Neural cell (in vitro differentiated cells): ENCODE data around the gene NOPCHAP1. TPM values are rescaled to one million over a fixed set of nuclear protein-coding genes. Genes with fewer than 3 reads are reported as not detected.

Source experiments
- H2AFZ ChIP-seq: fragments of 200-600, 300-800 bp; sonication (generic), shearing (Covaris generic); 2 replicates; pipeline ENCODE4 v1.6.0; 2014; ENCODE audit warnings: low read depth, mild to moderate bottlenecking, antibody characterized with exemption, low read length, moderate library complexity
- H3F3A ChIP-seq: fragments of 200-600 bp; shearing (Covaris generic); 2 replicates; pipeline ENCODE4 v1.6.1; 2016; ENCODE audit warnings: mild to moderate bottlenecking, moderate library complexity, mixed read lengths, antibody characterized with exemption, low read length; ENCODE audit not compliant: insufficient read depth, poor library complexity, severe bottlenecking
- H3K27ac ChIP-seq: fragments of 200-600, 300-800 bp; sonication (generic), shearing (Covaris generic); 2 replicates; pipeline ENCODE4 v1.5.1; 2014; ENCODE audit warnings: mild to moderate bottlenecking, low read length, moderate library complexity
- H3K27me3 ChIP-seq: fragments of 300-800, 200-600 bp; sonication (generic), shearing (Covaris generic); 2 replicates; pipeline ENCODE4 v1.6.0; 2014; ENCODE audit warnings: mild to moderate bottlenecking, low read depth, low read length, moderate library complexity; ENCODE audit not compliant: insufficient read depth
- H3K36me3 ChIP-seq: fragments of 300-800, 200-600 bp; sonication (generic), shearing (Covaris generic); 2 replicates; pipeline ENCODE4 v1.5.1; 2014; ENCODE audit warnings: mild to moderate bottlenecking, antibody characterized with exemption, low read length, moderate library complexity; ENCODE audit not compliant: insufficient read depth
- H3K4me2 ChIP-seq: fragments of 300-800, 200-600 bp; sonication (generic), shearing (Covaris generic); 2 replicates; pipeline ENCODE4 v1.6.0; 2014; ENCODE audit warnings: mild to moderate bottlenecking, low read length
- H3K4me3 ChIP-seq: fragments of 300-800, 200-600 bp; sonication (generic), shearing (Covaris generic); 2 replicates; pipeline ENCODE4 v1.5.1; 2014; ENCODE audit warnings: mild to moderate bottlenecking, low read length, moderate library complexity
- H3K79me2 ChIP-seq: fragments of 200-600 bp; shearing (Covaris generic); replicated peaks from 2 replicates; pipeline ENCODE4 v1.6.0; 2014; ENCODE audit warnings: mild to moderate bottlenecking, low read length, moderate library complexity; ENCODE audit not compliant: insufficient read depth
- H3K9ac ChIP-seq: fragments of 300-800, 200-600 bp; sonication (generic), shearing (Covaris generic); 2 replicates; pipeline ENCODE4 v1.6.1; 2016; ENCODE audit warnings: mild to moderate bottlenecking, low read length, mixed read lengths
- H3K9me2 ChIP-seq: fragments of 200-600 bp; shearing (Covaris generic); 2 replicates; pipeline ENCODE4 v1.6.1; 2016; ENCODE audit warnings: mild to moderate bottlenecking, low read length, mixed read lengths; ENCODE audit not compliant: insufficient read depth
- H3K9me3 ChIP-seq: fragments of 200-600, 300-800 bp; sonication (generic), shearing (Covaris generic); 2 replicates; pipeline ENCODE4 v1.6.1; 2016; ENCODE audit warnings: mild to moderate bottlenecking, mixed run types, low read length, moderate library complexity, mixed read lengths
- H4K20me1 ChIP-seq: fragments of 200-600 bp; shearing (Covaris generic); 2 replicates; pipeline ENCODE4 v1.6.1; 2016; ENCODE audit warnings: mild to moderate bottlenecking, mixed run types; ENCODE audit not compliant: insufficient read depth
- EP300 ChIP-seq: fragments of 450-650 bp; conservative IDR thresholded peaks from 2 replicates; pipeline ENCODE4 v1.6.1; 2014; ENCODE audit warnings: antibody characterized with exemption, mild to moderate bottlenecking, moderate library complexity; ENCODE audit not compliant: poor library complexity, severe bottlenecking
- EZH2 ChIP-seq: fragments of 200-600, 300-800 bp; shearing (Covaris generic), sonication (generic); IDR thresholded peaks from 2 replicates; pipeline ENCODE4 v1.6.1; 2014; ENCODE audit warnings: antibody characterized with exemption, low read length, borderline replicate concordance, mild to moderate bottlenecking; ENCODE audit not compliant: insufficient read depth, poor library complexity, severe bottlenecking
- MXI1 ChIP-seq: fragments of 450-650 bp; conservative IDR thresholded peaks from 2 replicates; pipeline ENCODE4 v1.6.1; 2014; ENCODE audit warnings: antibody characterized with exemption, mild to moderate bottlenecking; ENCODE audit not compliant: poor library complexity, severe bottlenecking
- POLR2AphosphoS5 ChIP-seq: IDR thresholded peaks from 2 replicates; pipeline ENCODE4 v1.6.1; 2012
- RAD21 ChIP-seq: fragments of 450-650 bp; conservative IDR thresholded peaks from 2 replicates; pipeline ENCODE4 v1.6.1; 2014; ENCODE audit warnings: antibody characterized with exemption, mild to moderate bottlenecking, moderate library complexity
- REST ChIP-seq: IDR thresholded peaks from 2 replicates; pipeline ENCODE4 v1.6.1; 2012; ENCODE audit warnings: borderline replicate concordance
- SMC3 ChIP-seq: fragments of 450-650 bp; conservative IDR thresholded peaks from 2 replicates; pipeline ENCODE4 v1.6.1; 2014; ENCODE audit warnings: antibody characterized with exemption, mild to moderate bottlenecking, moderate library complexity; ENCODE audit not compliant: poor library complexity
- TAF1 ChIP-seq: IDR thresholded peaks from 2 replicates; pipeline ENCODE4 v1.6.1; 2012; ENCODE audit warnings: low read depth
- polyA plus RNA-seq: library from polyadenylated mRNA; depleted of rRNA; stranded (reverse); fragments of >200 nt; gene quantifications from 2 replicates; pipeline ENCODE4 v1.2.3, GENCODE V29; 2014
- TF ChIP-seq, protein P1 (sequence below): fragments of 450-650 bp; IDR thresholded peaks from 2 replicates; pipeline ENCODE4 v1.5.1; 2014; ENCODE audit warnings: antibody characterized with exemption, mild to moderate bottlenecking, moderate library complexity; ENCODE audit not compliant: poor library complexity, severe bottlenecking

Gene NOPCHAP1
- polyA plus RNA-seq, 1 donor from 2014 or later: 12.0 TPM

DNA sequence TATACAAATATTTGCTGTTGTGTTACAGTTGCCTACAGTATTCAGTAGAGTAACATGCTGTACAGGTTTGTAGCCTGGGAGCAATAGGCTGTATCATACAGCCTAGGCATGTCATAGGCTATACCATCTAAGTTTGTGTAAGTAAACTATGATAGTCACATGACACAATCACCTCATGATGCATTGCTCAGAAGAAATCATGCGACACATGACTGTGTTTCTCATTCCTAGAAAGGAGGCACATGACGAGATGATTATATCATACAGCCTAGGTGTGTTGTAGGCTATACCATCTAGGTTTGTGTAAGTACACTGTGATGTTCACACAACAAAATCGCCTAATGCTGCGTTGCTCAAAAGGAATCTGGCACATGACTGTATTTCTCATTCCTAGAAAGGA lies 31.9 kb downstream of the NOPCHAP1 start:
- no peaks in the 10 kb centered on the region for H4K20me1 ChIP-seq
- no peak overlapping the region for H3K9ac ChIP-seq
- H3K4me2 ChIP-seq: no peak overlapping the region
- no peaks in the 10 kb centered on the region for H3F3A ChIP-seq
- no peaks in the 10 kb centered on the region for H3K79me2 ChIP-seq
- no peaks in the 10 kb centered on the region for H3K9me3 ChIP-seq
- no peaks in the 10 kb centered on the region for H3K27me3 ChIP-seq
- H3K27ac ChIP-seq: no peak overlapping the region
- H3K4me3 ChIP-seq: no peak overlapping the region
- no peak overlapping the region for H2AFZ ChIP-seq
- TF ChIP-seq TAF1 (no peak), SMC3 (no peak), POLR2AphosphoS5 (no peak), MXI1 (no peak), RAD21 (no peak), EZH2 (no peak), REST (no peak), EP300 (no peak)
- TF ChIP-seq, protein P1, sequence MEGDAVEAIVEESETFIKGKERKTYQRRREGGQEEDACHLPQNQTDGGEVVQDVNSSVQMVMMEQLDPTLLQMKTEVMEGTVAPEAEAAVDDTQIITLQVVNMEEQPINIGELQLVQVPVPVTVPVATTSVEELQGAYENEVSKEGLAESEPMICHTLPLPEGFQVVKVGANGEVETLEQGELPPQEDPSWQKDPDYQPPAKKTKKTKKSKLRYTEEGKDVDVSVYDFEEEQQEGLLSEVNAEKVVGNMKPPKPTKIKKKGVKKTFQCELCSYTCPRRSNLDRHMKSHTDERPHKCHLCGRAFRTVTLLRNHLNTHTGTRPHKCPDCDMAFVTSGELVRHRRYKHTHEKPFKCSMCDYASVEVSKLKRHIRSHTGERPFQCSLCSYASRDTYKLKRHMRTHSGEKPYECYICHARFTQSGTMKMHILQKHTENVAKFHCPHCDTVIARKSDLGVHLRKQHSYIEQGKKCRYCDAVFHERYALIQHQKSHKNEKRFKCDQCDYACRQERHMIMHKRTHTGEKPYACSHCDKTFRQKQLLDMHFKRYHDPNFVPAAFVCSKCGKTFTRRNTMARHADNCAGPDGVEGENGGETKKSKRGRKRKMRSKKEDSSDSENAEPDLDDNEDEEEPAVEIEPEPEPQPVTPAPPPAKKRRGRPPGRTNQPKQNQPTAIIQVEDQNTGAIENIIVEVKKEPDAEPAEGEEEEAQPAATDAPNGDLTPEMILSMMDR: no peak
- no peaks in the 10 kb centered on the region for H3K9me2 ChIP-seq
- H3K36me3 ChIP-seq: no peaks in the 10 kb centered on the region

DNA sequence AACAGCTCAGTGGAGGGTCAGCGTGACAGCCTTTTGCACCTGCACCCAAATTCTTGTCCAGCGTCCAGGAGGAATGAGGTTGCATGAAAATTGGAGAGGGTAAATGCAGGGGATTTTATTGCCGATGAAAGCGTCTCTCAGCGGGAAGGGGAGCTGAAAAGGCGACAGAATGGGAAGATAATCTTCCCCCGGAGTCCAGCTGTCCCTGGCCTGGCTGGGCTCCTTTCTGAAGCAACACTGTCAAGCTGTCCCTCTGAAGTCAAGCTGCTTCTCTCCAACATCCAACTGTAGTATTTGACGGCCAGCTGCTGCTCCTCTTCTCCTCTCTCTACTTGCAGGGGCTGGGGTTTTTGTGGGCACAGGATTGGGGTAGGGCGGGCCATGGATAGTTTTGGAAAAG lies 32.7 kb downstream of the NOPCHAP1 start:
- TF ChIP-seq SMC3 (no peak), EP300 (no peak), POLR2AphosphoS5 (no peak), MXI1 (no peak), EZH2 (no peak), REST (no peak), TAF1 (no peak), RAD21 (no peak)
- TF ChIP-seq, protein P1: no peak
- Histone ChIP-seq H3K4me3 (no peak overlapping the region), H3K79me2 (no peaks in the 10 kb centered on the region), H4K20me1 (no peaks in the 10 kb centered on the region), H3F3A (no peaks in the 10 kb centered on the region), H3K9me3 (no peaks in the 10 kb centered on the region), H3K9me2 (no peaks in the 10 kb centered on the region), H3K36me3 (no peaks in the 10 kb centered on the region), H3K27ac (no peak overlapping the region), H2AFZ (no peak overlapping the region), H3K9ac (no peak overlapping the region), H3K27me3 (no peaks in the 10 kb centered on the region), H3K4me2 (no peak overlapping the region)
